ENCODE measurements around the gene C7orf57.
"Not testable (repeated sequence)": the region's sequence is repeated elsewhere in the genome, so short reads cannot be mapped to it uniquely, and the experiment has no call there.

C7orf57 gene

DNA sequence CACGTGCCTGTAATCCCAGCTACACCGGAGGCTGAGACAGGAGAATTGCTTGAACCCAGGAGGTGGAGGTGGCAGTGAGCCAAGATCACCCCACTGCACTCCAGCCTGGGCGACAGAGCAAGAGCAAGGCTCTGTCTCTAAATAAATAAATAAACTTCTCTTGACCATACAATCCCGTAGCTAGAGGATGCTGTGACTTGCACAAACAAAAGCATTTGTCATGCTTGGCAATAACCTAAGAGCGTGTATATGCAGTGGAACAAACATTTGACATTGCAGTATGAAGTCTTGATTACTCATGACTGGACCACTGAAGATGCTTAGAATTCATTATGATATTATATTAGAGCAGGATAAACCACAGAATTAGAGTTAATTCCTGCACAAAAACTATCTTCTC is 1.4 kb upstream of the C7orf57 start:
- DNase-seq (ENCODE audit: low read depth in 1 of 2, low spot score in 1 of 2), result no peak

DNA sequence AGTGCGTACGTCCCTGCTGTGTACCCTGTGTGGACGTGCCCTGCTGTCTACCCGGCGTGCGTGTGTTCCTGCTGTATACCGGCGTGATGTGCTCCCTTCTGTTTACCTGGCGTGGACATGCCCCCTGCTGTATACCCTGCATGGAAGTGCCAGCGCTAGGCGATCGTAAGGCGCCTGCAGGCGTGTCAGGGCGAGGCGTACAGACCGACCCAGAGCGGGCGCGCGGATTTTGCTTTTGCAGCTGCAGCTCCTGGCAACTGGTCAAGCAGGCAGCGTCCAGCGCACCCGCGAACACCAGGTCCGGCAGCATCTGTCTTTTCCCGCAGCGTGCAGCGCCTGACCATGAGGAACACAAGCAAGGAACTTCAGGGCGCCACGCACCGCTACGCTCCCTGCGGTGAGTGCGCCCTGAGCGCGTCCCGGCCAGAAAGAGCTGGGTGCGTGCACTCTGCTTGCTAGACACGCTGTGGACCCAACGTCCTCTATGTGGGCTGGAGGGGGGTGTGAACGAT is 680 bp downstream of the C7orf57 start:
- DNase-seq (ENCODE audit: low read depth in 1 of 2, low spot score in 1 of 2), result no peak

GRCh38 chr7:48038815-48039506 is 3.6 kb downstream of the C7orf57 start:
- DNase-seq (ENCODE audit: low read depth in 1 of 2, low spot score in 1 of 2), result no peak

- DNase-seq (ENCODE audit: low read depth in 1 of 2, low spot score in 1 of 2), result no peak
Observed at GRCh38 chr7:48040944-48041652, 5.8 kb downstream of the C7orf57 start.

GRCh38 chr7:48041653-48041970 is 6.3 kb downstream of the C7orf57 start:
- no peak for DNase-seq (ENCODE audit: low read depth in 1 of 2, low spot score in 1 of 2)

- no peak for DNase-seq (ENCODE audit: low read depth in 1 of 2, low spot score in 1 of 2)
Observed at GRCh38 chr7:48042216-48042615, 6.9 kb downstream of the C7orf57 start.

GRCh38 chr7:48042636-48043035 is 7.3 kb downstream of the C7orf57 start:
- DNase-seq (ENCODE audit: low read depth in 1 of 2, low spot score in 1 of 2), result no peak

DNA sequence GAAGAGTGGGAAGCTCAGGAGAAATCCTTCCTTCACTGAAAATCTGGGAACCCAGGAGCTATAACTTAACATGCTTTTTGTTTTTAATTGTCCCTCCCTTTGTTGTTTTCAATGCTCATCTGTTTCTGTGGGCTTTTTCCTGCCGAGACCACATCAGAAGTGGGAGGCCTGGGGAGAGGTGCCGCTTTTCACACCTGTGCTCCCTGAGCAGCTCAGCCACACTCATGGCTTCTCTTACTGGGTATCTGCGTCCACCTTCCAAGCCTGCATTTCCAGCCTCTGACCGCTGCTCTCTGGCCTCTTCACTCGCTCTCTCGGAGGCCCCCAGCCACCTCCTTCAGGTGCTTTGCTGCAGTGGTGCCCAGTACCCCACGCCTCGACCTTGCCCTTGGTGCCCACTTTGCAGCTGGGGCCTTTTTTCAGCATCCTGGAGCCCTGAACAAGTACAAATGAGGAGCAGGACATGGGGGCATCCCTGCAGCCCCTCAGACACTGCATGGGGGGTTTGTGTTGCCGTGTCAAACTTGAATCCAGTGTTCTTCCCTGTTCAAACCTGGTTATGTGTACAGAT is 9.9 kb downstream of the C7orf57 start:
- no peak for DNase-seq (ENCODE audit: low read depth in 1 of 2, low spot score in 1 of 2)

- no peak for DNase-seq (ENCODE audit: low read depth in 1 of 2, low spot score in 1 of 2)
Observed at GRCh38 chr7:48046458-48046857, 11.1 kb downstream of the C7orf57 start.

DNA sequence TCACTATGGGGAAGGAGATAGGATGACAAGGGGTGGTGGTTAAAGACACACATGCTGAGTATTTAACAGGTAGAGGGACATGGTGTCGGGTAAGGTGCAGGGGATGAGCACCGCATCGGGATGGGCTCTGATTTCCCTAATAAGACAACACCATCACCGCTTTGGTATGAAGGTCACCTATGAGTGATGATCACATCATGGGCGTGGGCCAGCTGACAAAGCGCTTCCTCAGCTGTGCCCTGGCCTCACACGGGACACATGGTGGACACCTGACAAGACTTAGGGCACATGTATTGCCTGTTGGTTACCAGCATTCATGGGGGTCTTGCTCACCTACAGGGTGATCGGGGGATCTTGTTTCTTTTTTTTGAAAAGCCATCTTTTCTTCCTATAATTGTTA is 12.8 kb downstream of the C7orf57 start:
- DNase-seq (ENCODE audit: low read depth in 1 of 2, low spot score in 1 of 2), result no peak

DNA sequence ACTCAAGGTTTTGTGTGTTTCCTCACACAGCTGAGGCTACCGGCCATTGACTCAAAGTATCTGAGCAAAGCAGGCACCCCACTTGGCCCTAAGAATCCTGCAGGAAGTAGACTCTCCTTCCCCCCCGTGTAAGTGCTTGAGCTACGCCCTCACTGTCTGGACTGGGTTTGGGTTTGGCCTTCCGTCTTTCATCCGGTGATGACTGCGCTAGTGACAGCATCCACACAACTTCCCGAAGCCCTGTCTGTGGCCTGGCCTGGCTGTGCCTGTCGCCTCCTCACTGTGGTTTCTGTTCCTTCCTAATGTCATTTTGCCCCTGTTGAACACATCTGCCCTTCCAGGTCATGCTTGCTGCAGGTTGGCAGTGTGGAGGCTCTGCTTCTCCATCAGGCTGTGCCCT is 14.5 kb downstream of the C7orf57 start:
- DNase-seq (ENCODE audit: low read depth in 1 of 2, low spot score in 1 of 2), result no peak

DNA sequence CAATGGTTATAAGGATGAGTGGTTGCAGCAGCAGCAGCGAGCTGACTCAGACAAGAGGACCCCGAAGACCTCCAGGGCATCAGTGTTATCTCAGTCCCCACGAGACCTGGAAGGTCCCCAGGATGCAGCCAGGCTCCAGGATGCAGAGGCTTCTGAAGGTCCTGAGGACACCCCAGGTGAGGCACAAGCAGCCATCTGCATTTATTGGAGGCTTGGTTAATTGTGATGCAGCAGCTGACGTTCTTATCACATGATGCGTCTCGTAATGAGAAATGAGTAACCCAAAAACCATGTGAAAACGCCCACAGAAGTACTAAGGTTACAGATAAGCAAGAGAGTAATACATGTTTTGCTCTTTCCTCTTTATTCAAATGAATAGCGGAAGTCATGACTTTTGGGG is 17.4 kb downstream of the C7orf57 start:
- DNase-seq (ENCODE audit: low read depth in 1 of 2, low spot score in 1 of 2), result no peak

DNA sequence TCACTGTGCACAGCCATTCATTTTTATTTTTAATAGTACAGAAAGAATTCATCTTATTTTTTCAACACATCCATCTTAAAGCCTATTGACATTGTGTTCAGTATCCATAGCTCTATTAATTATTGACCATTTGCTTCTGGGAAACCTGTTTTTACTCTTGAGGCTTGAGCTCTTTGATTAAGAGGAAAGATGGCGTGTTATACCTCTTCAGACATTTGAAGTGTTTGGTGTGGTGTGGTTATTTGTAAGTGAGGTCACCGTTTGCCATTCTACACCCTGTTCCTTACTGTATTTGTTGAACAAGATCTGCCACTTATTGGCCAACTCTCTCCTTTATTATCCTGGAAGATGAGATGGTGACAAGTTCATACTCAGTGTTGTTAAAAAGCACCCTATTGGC is 18.4 kb downstream of the C7orf57 start:
- DNase-seq (ENCODE audit: low read depth in 1 of 2, low spot score in 1 of 2), result no peak

- no peak for DNase-seq (ENCODE audit: low read depth in 1 of 2, low spot score in 1 of 2)
Observed at GRCh38 chr7:48058990-48059389, 23.6 kb downstream of the C7orf57 start.

GRCh38 chr7:48059706-48060105 is 24.4 kb downstream of the C7orf57 start:
- no peak for DNase-seq (ENCODE audit: low read depth in 1 of 2, low spot score in 1 of 2)

- no peak for DNase-seq (ENCODE audit: low read depth in 1 of 2, low spot score in 1 of 2)
Observed at GRCh38 chr7:48063985-48064384, 28.6 kb downstream of the C7orf57 start.

- DNase-seq (ENCODE audit: low read depth in 1 of 2, low spot score in 1 of 2), result no peak
Observed at GRCh38 chr7:48067475-48067874, 32.1 kb downstream of the C7orf57 start.

- no peak for DNase-seq (ENCODE audit: low read depth in 1 of 2, low spot score in 1 of 2)
Observed at GRCh38 chr7:48074204-48074654, 38.9 kb downstream of the C7orf57 start.

DNA sequence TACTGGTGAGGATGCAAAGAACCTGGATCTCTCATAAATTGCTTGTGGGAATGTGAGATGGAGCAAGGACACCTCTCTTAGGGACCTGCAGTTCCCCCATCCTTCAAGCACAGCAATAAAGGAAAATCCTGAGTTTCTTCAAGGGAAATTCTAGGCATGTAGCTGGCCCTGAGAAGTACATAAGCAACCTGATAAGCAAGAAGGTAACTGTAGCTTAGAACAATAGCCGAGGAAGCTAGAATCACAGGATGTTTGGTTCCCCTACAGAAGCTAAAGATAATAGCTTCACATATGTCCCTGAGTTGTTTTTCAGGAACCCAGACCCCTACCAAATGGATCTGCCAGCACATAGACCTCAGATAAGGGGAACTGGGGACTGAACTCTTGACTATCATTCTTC is 42.1 kb downstream of the C7orf57 start:
- no peak for DNase-seq (ENCODE audit: low read depth in 1 of 2, low spot score in 1 of 2)

DNA sequence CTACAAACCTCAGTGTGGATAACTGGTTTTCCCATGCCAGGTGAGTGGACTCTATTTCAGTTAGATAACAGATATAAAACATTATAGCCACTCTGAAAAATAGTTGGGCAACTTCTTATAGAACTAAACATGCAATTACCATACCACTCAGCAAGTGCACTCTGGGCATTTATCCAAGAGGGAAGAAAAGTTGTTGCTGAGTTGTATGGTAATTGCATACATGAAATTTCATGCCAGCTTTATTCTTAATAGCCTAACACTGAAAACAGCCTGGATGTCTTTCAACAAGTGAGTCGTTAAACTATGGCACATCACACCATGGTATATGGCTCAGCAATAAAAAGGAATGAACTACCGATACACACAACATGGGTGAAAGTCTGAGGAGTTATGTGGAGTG is 43.1 kb downstream of the C7orf57 start:
- no peak for DNase-seq (ENCODE audit: low read depth in 1 of 2, low spot score in 1 of 2)

DNA sequence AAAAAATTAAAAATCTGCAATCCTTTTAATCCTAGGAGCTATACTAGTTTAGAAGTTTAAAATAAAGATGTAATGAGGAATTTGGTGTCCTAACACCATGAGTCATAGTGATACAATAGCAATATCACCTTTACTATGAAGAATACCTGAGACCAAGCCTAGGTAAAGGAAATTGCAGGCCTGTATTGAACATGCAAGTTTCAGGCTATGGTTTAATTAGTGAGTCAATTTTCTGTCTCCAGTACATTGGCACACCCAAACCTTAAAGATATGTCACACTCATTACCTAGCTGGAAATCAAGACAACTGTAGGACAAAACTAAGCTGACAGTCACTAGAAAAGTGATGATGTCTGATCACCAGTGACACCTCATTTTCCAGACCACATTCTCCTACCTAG is 47.0 kb downstream of the C7orf57 start:
- not testable (repeated sequence) for DNase-seq (ENCODE audit: low read depth in 1 of 2, low spot score in 1 of 2)

- DNase-seq (ENCODE audit: low read depth in 1 of 2, low spot score in 1 of 2), result no peak
Observed at GRCh38 chr7:48083114-48083830, 47.9 kb downstream of the C7orf57 start.
